ENCODE measurements around the gene PDCL2.

DNA sequence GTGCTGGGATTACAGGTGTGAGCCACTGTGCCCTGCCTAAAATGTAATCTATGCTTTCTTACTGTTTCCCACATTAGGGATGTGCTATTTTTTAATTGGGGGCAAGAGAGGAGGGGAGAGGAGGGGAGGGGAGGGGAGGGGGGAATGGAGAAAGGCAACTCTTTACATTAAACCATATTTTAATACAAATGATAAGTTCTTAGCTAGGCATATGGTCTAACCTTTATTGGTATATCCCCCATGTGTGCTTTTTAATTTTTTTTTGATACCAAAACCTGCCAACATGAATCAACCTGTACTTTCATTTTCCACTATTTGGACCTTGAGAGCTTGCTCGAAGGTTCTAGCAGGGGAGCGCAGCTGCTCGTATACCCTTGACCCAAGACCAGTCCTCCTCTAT is 51.8 kb downstream of the PDCL2 start:
- TF ChIP-seq EZH2 (IDR thresholded peaks at IDR 0.05; ENCODE audit: insufficient read depth, poor library complexity, severe bottlenecking) (no peak), EZH2phosphoT487 (IDR thresholded peaks at IDR 0.05; ENCODE audit: insufficient read depth, low read depth) (no peak)
